Spleen (tissue), 11 donors: ENCODE data around the gene KRT10. TPM values are rescaled to one million over a fixed set of nuclear protein-coding genes. Genes with fewer than 3 reads are reported as not detected.

ENCODE experiments used
- DNase-seq: peaks from one replicate; pipeline ENCODE4 v3.0.0-alpha.2; 2020
- H3K27ac ChIP-seq, 8 donors: fragments of 200-600 bp; sonication (generic) in 7 of 8; 1 replicate in 4 of 8; 2 replicates in 4 of 8; pipeline versions ENCODE4 v1.5.0 to v1.8.0; 2016 to 2021; ENCODE audit warnings: inconsistent platforms in 4 of 8, mild to moderate bottlenecking in 4 of 8, moderate library complexity in 1 of 8
- H3K27me3 ChIP-seq, 7 donors: fragments of 200-600 bp; sonication (generic) in 6 of 7; replicated peaks in 1 of 7; 1 replicate in 4 of 7; 2 replicates in 3 of 7; pipeline versions ENCODE4 v1.5.0 to v1.8.0; 2016 to 2021; ENCODE audit warnings: inconsistent platforms in 3 of 7, mild to moderate bottlenecking in 1 of 7
- H3K36me3 ChIP-seq, 6 donors: fragments of 200-600 bp; sonication (generic) in 5 of 6; 1 replicate in 4 of 6; 2 replicates in 2 of 6; pipeline versions ENCODE4 v1.5.0 to v1.8.0; 2016 to 2021; ENCODE audit warnings: inconsistent platforms in 2 of 6
- H3K4me1 ChIP-seq, 6 donors: fragments of 200-600 bp; sonication (generic) in 5 of 6; 1 replicate in 3 of 6; 2 replicates in 3 of 6; pipeline versions ENCODE4 v1.5.0 to v1.8.0; 2016 to 2021; ENCODE audit warnings: inconsistent platforms in 3 of 6
- H3K4me3 ChIP-seq, 8 donors: fragments of 200-600 bp; sonication (generic) in 7 of 8; 1 replicate in 4 of 8; 2 replicates in 4 of 8; pipeline versions ENCODE4 v1.5.0 to v1.8.0; 2016 to 2021; ENCODE audit warnings: inconsistent platforms in 4 of 8, mild to moderate bottlenecking in 4 of 8, moderate library complexity in 2 of 8
- H3K9me3 ChIP-seq, 8 donors: fragments of 200-600 bp; sonication (generic) in 7 of 8; 1 replicate in 4 of 8; 2 replicates in 4 of 8; pipeline versions ENCODE4 v1.5.0 to v1.8.0; 2016 to 2021; ENCODE audit warnings: inconsistent platforms in 4 of 8
- POLR2A ChIP-seq, 3 donors: fragments of 450-650 bp; IDR thresholded peaks; one replicate each; pipeline ENCODE4 v1.5.1; 2017; ENCODE audit warnings: antibody characterized with exemption in 3 of 3, mild to moderate bottlenecking in 1 of 3
- POLR2AphosphoS5 ChIP-seq, 3 donors: sonication (generic); formaldehyde crosslinking; IDR thresholded peaks; one replicate each; pipeline ENCODE4 v1.5.1; 2017; ENCODE audit warnings: antibody characterized with exemption in 3 of 3
- WGBS, 5 donors: extraction: QIAGEN DNeasy Blood & Tissue Kit in 3 of 5; methylation state at CpG; one replicate each; pipeline versions ENCODE4 v1.1.5 to v1.1.7; 2013 to 2018; 5-methylcytosine and 5-hydroxymethylcytosine counted together
- intact Hi-C: fragments of 100-400 bp; cut with DNase I; formaldehyde crosslinking; loops from one replicate; pipeline ENCODE4 v1.15.0; 2023; ENCODE audit warnings: low total_unique reads
- polyA plus RNA-seq, 3 donors: library from polyadenylated mRNA; stranded (reverse); fragments of 200-250 nt; gene quantifications; one replicate each; pipeline ENCODE4 v1.2.1, GENCODE V29; 2013
- total RNA-seq, 7 donors: library from RNA; depleted of rRNA in 3 of 7; stranded (reverse); fragments of >200 nt in 3 of 7; fragmentation: NEBNext Ultra II Directional in 4 of 7; extraction: Animal tissue kit (Norgen Biotek cat#: 25700) in 4 of 7; gene quantifications; one replicate each; pipeline versions ENCODE4 v1.1.0 to v1.2.1, GENCODE V29; 2016 to 2021
- TF ChIP-seq, protein P1 (sequence below), 11 experiments: fragments of 200-600 bp in 7 of 11; fragments of 450-650 bp in 4 of 11; sonication (generic) in 4 of 11; IDR thresholded peaks in 8 of 11; conservative IDR thresholded peaks in 3 of 11; 1 replicate in 7 of 11; 2 replicates in 4 of 11; pipeline versions ENCODE4 v1.4.0 to v1.8.0; 2016 to 2021; ENCODE audit warnings: antibody characterized with exemption in 11 of 11, inconsistent platforms in 4 of 11, mild to moderate bottlenecking in 1 of 11
- donor health status: healthy with polysubstance abuse.
- donor health status: DM: no; HTN: no; CAD: no; lungs with moderate emphysema.
- donor health status: DM: no; HTN: no; CAD: no.
- donor health status: Bipolar disorder and iron deficiency.
- donor health status: healthy.
- donor health status: DM: no; HTN: no; CAD: no.
- donor health status: DM: yes; HTN: yes; CAD: no.

Gene KRT10
- total and polyA plus RNA-seq, 10 donors, result 4.3 to 41.8 (median 27.7) TPM

DNA sequence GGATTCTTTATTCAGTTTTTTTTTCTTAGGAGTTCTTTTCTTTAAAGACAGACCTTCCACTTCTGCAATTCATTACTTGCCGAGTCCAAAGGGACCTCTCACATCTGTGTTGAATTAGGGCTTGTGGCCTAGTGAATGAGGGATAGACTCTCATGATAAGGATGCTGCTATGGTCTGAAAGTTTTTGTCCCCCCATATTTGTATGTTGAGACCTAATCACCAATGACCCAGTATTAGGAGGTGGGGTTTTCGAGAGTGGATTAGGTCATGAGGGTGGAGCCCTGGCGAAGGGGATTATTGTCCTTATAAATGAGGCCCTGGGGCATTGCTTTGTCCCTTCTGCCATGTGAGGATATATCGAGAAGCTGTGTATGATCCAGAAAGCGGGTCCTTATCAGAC lies 35.1 kb upstream of the KRT10 start:
- DNase-seq, result no peak
- WGBS, 5 donors, result 75 to 88% (median 85%) methylated on average over 5 of the region's 5 CpGs
- Histone ChIP-seq H3K27ac (no peak overlapping the region), H3K27me3 (peaks cover 0 to 13% (median 0%) of the 10 kb centered on the region in 7 donors), H3K36me3 (no peaks in the 10 kb centered on the region), H3K4me1 (peaks cover 0 to 4% (median 0%) of the 10 kb centered on the region in 6 donors), H3K9me3 (no peaks in the 10 kb centered on the region), H3K4me3 (no peak overlapping the region)
- intact Hi-C loops, result loop anchor here (5.0 kb wide), 1 partner anchor 805 kb away; no protein-coding TSS in a partner anchor
- no peak for TF ChIP-seq POLR2A (IDR thresholded peaks at IDR 0.05)
- TF ChIP-seq, protein P1, sequence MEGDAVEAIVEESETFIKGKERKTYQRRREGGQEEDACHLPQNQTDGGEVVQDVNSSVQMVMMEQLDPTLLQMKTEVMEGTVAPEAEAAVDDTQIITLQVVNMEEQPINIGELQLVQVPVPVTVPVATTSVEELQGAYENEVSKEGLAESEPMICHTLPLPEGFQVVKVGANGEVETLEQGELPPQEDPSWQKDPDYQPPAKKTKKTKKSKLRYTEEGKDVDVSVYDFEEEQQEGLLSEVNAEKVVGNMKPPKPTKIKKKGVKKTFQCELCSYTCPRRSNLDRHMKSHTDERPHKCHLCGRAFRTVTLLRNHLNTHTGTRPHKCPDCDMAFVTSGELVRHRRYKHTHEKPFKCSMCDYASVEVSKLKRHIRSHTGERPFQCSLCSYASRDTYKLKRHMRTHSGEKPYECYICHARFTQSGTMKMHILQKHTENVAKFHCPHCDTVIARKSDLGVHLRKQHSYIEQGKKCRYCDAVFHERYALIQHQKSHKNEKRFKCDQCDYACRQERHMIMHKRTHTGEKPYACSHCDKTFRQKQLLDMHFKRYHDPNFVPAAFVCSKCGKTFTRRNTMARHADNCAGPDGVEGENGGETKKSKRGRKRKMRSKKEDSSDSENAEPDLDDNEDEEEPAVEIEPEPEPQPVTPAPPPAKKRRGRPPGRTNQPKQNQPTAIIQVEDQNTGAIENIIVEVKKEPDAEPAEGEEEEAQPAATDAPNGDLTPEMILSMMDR (IDR thresholded peaks at IDR 0.05 in 8 of 11, conservative IDR thresholded peaks at IDR 0.05 in 3 of 11), result no peak
- TF ChIP-seq POLR2AphosphoS5 (IDR thresholded peaks at IDR 0.05), result no peak

DNA sequence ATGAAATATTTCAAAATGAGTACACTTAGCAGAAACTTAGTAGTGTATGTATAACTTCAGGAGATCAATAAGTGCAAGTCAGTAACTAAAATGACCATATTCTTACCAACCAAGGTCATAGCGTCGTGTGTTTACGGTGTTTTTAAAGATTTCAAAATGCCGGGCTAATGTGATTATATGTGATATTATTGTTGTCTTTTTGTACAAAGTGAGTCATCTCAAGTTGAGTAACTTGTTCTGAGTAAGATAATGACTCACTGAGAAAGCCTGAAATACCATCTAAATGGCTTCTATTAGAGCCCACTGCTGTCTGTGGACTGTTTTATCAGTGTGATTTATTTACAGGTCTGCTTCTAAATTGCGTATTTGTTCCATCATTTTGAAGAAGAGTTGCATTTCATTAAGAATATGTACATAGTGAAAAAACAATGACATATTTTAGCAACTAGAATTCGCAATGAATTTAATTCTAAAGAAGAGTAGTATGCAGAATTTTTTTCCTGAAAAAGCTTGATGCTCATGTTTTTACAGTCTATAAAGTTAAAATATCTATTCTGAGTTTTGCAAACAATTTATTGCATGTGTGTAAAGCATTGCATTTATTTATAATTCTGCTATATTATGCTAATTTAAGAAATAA lies 31.9 kb upstream of the KRT10 start:
- DNase-seq, result no peak
- TF ChIP-seq POLR2A (IDR thresholded peaks at IDR 0.05) (no peak), POLR2AphosphoS5 (IDR thresholded peaks at IDR 0.05) (no peak)
- TF ChIP-seq, protein P1 (IDR thresholded peaks at IDR 0.05 in 8 of 11, conservative IDR thresholded peaks at IDR 0.05 in 3 of 11), result no peak
- no peak overlapping the region for H3K4me3 ChIP-seq
- no peaks in the 10 kb centered on the region for H3K9me3 ChIP-seq
- H3K4me1 ChIP-seq, result peaks cover 0 to 4% (median 0%) of the 10 kb centered on the region in 6 donors
- no peak overlapping the region for H3K27ac ChIP-seq
- no peaks in the 10 kb centered on the region for H3K36me3 ChIP-seq
- H3K27me3 ChIP-seq, result peaks cover 0 to 22% (median 0%) of the 10 kb centered on the region in 7 donors
- intact Hi-C loops, result no loop called here
- WGBS, 5 donors, result 62 to 92% (median 68%) methylated on average over 6 of the region's 6 CpGs

DNA sequence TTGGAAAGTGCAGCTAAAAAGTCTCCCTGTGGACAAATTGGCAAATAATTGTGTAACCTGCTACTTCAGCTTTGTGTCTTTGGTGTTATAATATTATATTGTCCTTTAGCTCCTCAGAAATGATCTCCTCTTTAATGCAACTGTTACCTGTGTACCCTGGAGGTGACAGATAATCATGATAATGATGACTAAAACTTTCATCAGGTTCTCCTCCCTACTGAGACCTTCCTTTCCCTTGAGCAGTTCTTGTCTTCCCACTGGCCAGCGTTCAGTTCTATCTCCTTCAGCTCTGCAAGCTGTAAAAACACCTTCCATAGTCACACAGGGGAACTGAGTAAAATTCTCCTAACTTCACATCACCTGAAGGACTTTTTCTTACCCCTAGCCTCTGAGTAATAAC lies 29.9 kb upstream of the KRT10 start:
- TF ChIP-seq POLR2AphosphoS5 (IDR thresholded peaks at IDR 0.05), result no peak
- no peak for TF ChIP-seq POLR2A (IDR thresholded peaks at IDR 0.05)
- TF ChIP-seq, protein P1 (IDR thresholded peaks at IDR 0.05 in 8 of 11, conservative IDR thresholded peaks at IDR 0.05 in 3 of 11), result no peak
- 46 to 79% (median 75%) methylated on average over 1 of the region's 1 CpG for WGBS, 5 donors

DNA sequence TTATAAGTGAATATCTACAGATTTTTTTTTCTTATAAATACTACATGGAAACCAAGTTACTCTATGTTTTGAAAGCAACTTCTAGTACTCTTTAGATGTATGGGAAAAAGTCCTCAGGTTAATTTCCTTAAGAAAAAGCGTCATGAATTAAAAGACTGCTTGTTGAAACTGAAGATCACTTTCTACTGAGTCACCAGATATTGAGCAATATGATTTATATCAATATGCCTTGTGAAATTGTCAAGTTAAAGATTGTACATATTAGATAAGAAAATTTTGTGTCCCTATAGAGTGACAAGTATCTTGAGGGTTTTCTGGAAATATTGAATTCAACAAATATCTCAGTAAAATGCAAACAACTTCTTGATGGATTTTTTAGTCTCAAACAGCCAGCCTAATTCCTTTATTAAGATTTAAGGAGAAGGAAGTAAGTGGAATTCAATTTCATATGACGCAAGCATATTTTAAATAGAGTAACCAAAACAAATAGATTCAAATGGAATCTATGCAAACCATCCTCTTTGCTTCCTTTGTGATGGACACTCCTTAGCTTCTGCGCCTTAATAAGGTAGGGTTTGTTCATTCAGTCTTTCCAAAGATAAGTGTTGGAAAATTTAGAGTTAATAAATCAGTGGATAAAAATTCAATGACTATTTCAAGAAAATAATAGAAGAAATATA lies 28.0 kb upstream of the KRT10 start:
- intact Hi-C loops, result no loop called here
- H3K36me3 ChIP-seq, result no peaks in the 10 kb centered on the region
- TF ChIP-seq, protein P1 (IDR thresholded peaks at IDR 0.05 in 8 of 11, conservative IDR thresholded peaks at IDR 0.05 in 3 of 11), result no peak
- TF ChIP-seq POLR2AphosphoS5 (IDR thresholded peaks at IDR 0.05) (no peak), POLR2A (IDR thresholded peaks at IDR 0.05) (no peak)

More for the DNA sequence above, 29.9 kb upstream of the KRT10 start:
- Histone ChIP-seq H3K27me3 (peaks cover 0 to 28% (median 0%) of the 10 kb centered on the region in 7 donors), H3K36me3 (no peaks in the 10 kb centered on the region), H3K4me1 (peaks cover 0 to 4% (median 0%) of the 10 kb centered on the region in 6 donors), H3K4me3 (no peak overlapping the region), H3K27ac (no peak overlapping the region), H3K9me3 (no peaks in the 10 kb centered on the region)
- no peak for DNase-seq
- intact Hi-C loops, result no loop called here

More for the DNA sequence above, 28.0 kb upstream of the KRT10 start:
- Histone ChIP-seq H3K9me3 (no peaks in the 10 kb centered on the region), H3K27ac (no peak overlapping the region), H3K4me1 (no peaks in the 10 kb centered on the region), H3K27me3 (peaks cover 0 to 33% (median 0%) of the 10 kb centered on the region in 7 donors), H3K4me3 (no peak overlapping the region)
- no peak for DNase-seq
- WGBS, 5 donors, result 81 to 95% (median 83%) methylated on average over 3 of the region's 3 CpGs
